Heart left ventricle (tissue), 16 donors: ENCODE data around the gene SLC4A2. TPM values are rescaled to one million over a fixed set of nuclear protein-coding genes. Genes with fewer than 3 reads are reported as not detected.

Experiments used
- ATAC-seq, 4 donors: fragments of 200-7000 bp; cut with Tn5 transposase; one replicate each; pipeline ENCODE4 v1.9.1; 2020 to 2022; ENCODE audit warnings: moderate library complexity in 4 of 4, mild to moderate bottlenecking in 3 of 4, moderate number of reproducible peaks in 1 of 4
- DNase-seq, 5 donors: peaks; one replicate each; pipeline ENCODE4 v3.0.0-alpha.2; 2020
- H3K27ac ChIP-seq, 12 donors: fragments of 200-600 bp; sonication (generic) in 4 of 12; one replicate each; pipeline versions ENCODE4 v1.5.0 to v1.8.0; 2016 to 2022; ENCODE audit warnings: mild to moderate bottlenecking in 2 of 12
- H3K27me3 ChIP-seq, 9 donors: fragments of 200-600 bp; sonication (generic) in 2 of 9; one replicate each; pipeline versions ENCODE4 v1.5.1 to v1.8.0; 2016 to 2022; ENCODE audit warnings: mild to moderate bottlenecking in 3 of 9
- H3K36me3 ChIP-seq, 9 donors: fragments of 200-600 bp; sonication (generic) in 2 of 9; one replicate each; pipeline versions ENCODE4 v1.5.0 to v1.8.0; 2018 to 2022; ENCODE audit warnings: mild to moderate bottlenecking in 2 of 9
- H3K4me1 ChIP-seq, 12 donors: fragments of 200-600 bp; sonication (generic) in 4 of 12; one replicate each; pipeline versions ENCODE4 v1.5.0 to v1.8.0; 2016 to 2022; ENCODE audit warnings: mild to moderate bottlenecking in 3 of 12
- H3K4me3 ChIP-seq, 12 donors: fragments of 200-600 bp; sonication (generic) in 4 of 12; one replicate each; pipeline versions ENCODE4 v1.5.0 to v1.8.0; 2017 to 2022; ENCODE audit warnings: mild to moderate bottlenecking in 9 of 12, moderate library complexity in 4 of 12
- H3K9me3 ChIP-seq, 12 donors: fragments of 200-600 bp; sonication (generic) in 4 of 12; one replicate each; pipeline versions ENCODE4 v1.5.0 to v1.8.0; 2016 to 2022; ENCODE audit warnings: mild to moderate bottlenecking in 1 of 12
- POLR2A ChIP-seq, 2 donors: fragments of 450-650 bp; IDR thresholded peaks; one replicate each; pipeline ENCODE4 v1.6.1; 2017; ENCODE audit warnings: antibody characterized with exemption in 2 of 2, mild to moderate bottlenecking in 2 of 2, moderate library complexity in 2 of 2
- WGBS, 4 donors: extraction: QIAGEN DNeasy Blood & Tissue Kit in 2 of 4; methylation state at CpG; one replicate each; pipeline versions ENCODE4 v1.1.5 to v1.1.7; 2013 to 2018; 5-methylcytosine and 5-hydroxymethylcytosine counted together
- intact Hi-C, 10 donors: fragments of 100-400 bp; cut with DNase I; formaldehyde crosslinking; loops; one replicate each; pipeline versions ENCODE4 v1.11.1 to v1.14.2; 2022
- polyA plus RNA-seq, 2 donors: library from polyadenylated mRNA; stranded (reverse); fragments of 200-250 nt; gene quantifications; one replicate each; pipeline ENCODE4 v1.2.3, GENCODE V29; 2013
- total RNA-seq, 9 donors: library from RNA; depleted of rRNA in 2 of 9; stranded (reverse); fragments of >200 nt in 2 of 9; fragmentation: NEBNext Ultra II Directional in 3 of 9; extraction: Animal tissue kit (Norgen Biotek cat#: 25700) in 3 of 9; gene quantifications; one replicate each; pipeline versions ENCODE4 v1.1.0 to v1.2.4, GENCODE V29; 2016 to 2023
- TF ChIP-seq, protein P1 (sequence below), 12 donors: fragments of 200-600 bp; sonication (generic) in 4 of 12; IDR thresholded peaks; one replicate each; pipeline versions ENCODE4 v1.5.0 to v1.8.0; 2018 to 2022; ENCODE audit warnings: antibody characterized with exemption in 12 of 12, mild to moderate bottlenecking in 5 of 12
- donor health status: ischemic (EF 13 %, LVEDD 7.1; RV severe dilation, severe dysfunction).
- donor health status: healthy with polysubstance abuse.
- donor health status: DM: no; HTN: yes; CAD: no.
- donor health status: DM: no; HTN: no; CAD: no.
- donor health status: ischemic (EF 25% LVEDD 6.9; RV normal size, moderate dysfunction).
- donor health status: ischemic (EF 25% LVEDD 5.7; RV mildly dilated, moderate dysfunction).
- donor health status: healthy.
- donor health status: DM: yes; HTN: yes; CAD: no.
- donor health status: ischemic (EF 35%, LVEDD 5.7; RV mildly dilated, moderate dysfunction).
- donor health status: nonischemic (EF 11% LVEDD 7.7; RV severe dilation, severe dysfunction).
- donor health status: DM: yes; HTN: yes; CAD: no.
- donor health status: PGD.
- donor health status: ischemic (EF 29% LVEDD 5.4; RV normal size, mild dysfunction).
- donor health status: nonischemic (EF 23%, LVEDD 6.1; RV moderate dilation, normal function).

Gene SLC4A2
- total and polyA plus RNA-seq, 11 donors, result 44.1 to 113 (median 68.3) TPM

GRCh38 chr7:151123822-151124464 is 64.6 kb downstream of the SLC4A2 start:
- no peak for TF ChIP-seq POLR2A (IDR thresholded peaks at IDR 0.05)
- TF ChIP-seq, protein P1, sequence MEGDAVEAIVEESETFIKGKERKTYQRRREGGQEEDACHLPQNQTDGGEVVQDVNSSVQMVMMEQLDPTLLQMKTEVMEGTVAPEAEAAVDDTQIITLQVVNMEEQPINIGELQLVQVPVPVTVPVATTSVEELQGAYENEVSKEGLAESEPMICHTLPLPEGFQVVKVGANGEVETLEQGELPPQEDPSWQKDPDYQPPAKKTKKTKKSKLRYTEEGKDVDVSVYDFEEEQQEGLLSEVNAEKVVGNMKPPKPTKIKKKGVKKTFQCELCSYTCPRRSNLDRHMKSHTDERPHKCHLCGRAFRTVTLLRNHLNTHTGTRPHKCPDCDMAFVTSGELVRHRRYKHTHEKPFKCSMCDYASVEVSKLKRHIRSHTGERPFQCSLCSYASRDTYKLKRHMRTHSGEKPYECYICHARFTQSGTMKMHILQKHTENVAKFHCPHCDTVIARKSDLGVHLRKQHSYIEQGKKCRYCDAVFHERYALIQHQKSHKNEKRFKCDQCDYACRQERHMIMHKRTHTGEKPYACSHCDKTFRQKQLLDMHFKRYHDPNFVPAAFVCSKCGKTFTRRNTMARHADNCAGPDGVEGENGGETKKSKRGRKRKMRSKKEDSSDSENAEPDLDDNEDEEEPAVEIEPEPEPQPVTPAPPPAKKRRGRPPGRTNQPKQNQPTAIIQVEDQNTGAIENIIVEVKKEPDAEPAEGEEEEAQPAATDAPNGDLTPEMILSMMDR (IDR thresholded peaks at IDR 0.05), result peak; percentile 96 to 99 (median 98)
- Histone ChIP-seq H3K9me3 (no peaks in the 10 kb centered on the region), H3K36me3 (peaks cover 0 to 76% (median 47%) of the 10 kb centered on the region in 9 donors), H3K27ac (no peak overlapping the region), H3K4me1 (peaks cover 0 to 32% (median 9%) of the 10 kb centered on the region in 12 donors), H3K4me3 (no peak overlapping the region), H3K27me3 (no peaks in the 10 kb centered on the region)
- 46 to 50% (median 48%) methylated on average over 23 to 24 of the region's 24 CpGs for WGBS, 4 donors
- intact Hi-C loops, result loop anchor here (1.0 to 10.0 kb wide), 11 partner anchors 45 to 183 kb away; partner anchors contain the start of gene SMARCD3 (in 7 of the 10)
- ATAC-seq (peak; percentile 57 to 79 (median 74)), DNase-seq (peak; percentile 83 to 90 (median 85))

DNA sequence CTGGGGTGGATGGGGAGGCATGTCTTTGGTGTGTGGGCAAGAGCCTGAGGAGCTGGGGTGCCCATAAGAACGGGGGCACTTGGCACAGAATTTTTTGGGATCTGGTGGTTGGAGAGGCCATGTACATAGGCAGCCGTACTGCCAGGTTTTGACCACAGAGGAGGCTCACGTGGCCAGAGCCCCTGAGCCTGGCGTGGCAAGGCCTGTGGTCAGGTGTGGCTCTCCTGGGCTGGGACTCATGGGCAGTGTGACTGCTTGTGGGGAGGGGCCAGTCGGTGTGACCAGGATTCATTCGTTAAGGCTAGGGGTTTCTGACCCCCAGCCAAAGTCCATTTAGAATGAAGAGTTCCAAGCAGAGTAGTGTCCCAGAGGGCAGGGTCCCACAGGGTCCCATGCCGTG is 65.1 kb downstream of the SLC4A2 start:
- intact Hi-C loops, result loop anchor here (1.0 to 10.0 kb wide), 11 partner anchors 44 to 183 kb away; partner anchors contain the start of gene SMARCD3 (in 7 of the 10)
- Histone ChIP-seq H3K36me3 (peaks cover 0 to 76% (median 45%) of the 10 kb centered on the region in 9 donors), H3K9me3 (no peaks in the 10 kb centered on the region), H3K27me3 (no peaks in the 10 kb centered on the region), H3K4me3 (no peak overlapping the region), H3K27ac (no peak overlapping the region), H3K4me1 (peaks cover 0 to 32% (median 9%) of the 10 kb centered on the region in 12 donors)
- DNase-seq (no peak), ATAC-seq (no peak)
- TF ChIP-seq, protein P1 (IDR thresholded peaks at IDR 0.05), result no peak
- TF ChIP-seq POLR2A (IDR thresholded peaks at IDR 0.05), result no peak
- WGBS, 4 donors, result 87 to 95% (median 89%) methylated on average over 2 to 7 of the region's 7 CpGs

GRCh38 chr7:151124899-151125399 is 65.6 kb downstream of the SLC4A2 start:
- Histone ChIP-seq H3K36me3 (peaks cover 0 to 76% (median 43%) of the 10 kb centered on the region in 9 donors), H3K27ac (peak overlapping the region in 4 of 12 donors; percentile 15 to 57 (median 29)), H3K4me1 (peaks cover 0 to 32% (median 9%) of the 10 kb centered on the region in 12 donors), H3K27me3 (no peaks in the 10 kb centered on the region), H3K9me3 (no peaks in the 10 kb centered on the region), H3K4me3 (peak overlapping the region in 10 of 12 donors; percentile 45 to 63 (median 55))
- WGBS, 4 donors, result 82 to 92% (median 86%) methylated on average over 13 to 14 of the region's 14 CpGs
- intact Hi-C loops, result loop anchor here (1.0 to 10.0 kb wide), 11 partner anchors 44 to 182 kb away; partner anchors contain the start of gene SMARCD3 (in 7 of the 10)
- no peak for TF ChIP-seq POLR2A (IDR thresholded peaks at IDR 0.05)
- TF ChIP-seq, protein P1 (IDR thresholded peaks at IDR 0.05), result no peak
- ATAC-seq, result no peak
- DNase-seq, result no peak

- TF ChIP-seq POLR2A (IDR thresholded peaks at IDR 0.05), result no peak
- TF ChIP-seq, protein P1 (IDR thresholded peaks at IDR 0.05), result peak in 8 of 12 donors; percentile 8 to 53 (median 36)
- H3K36me3 ChIP-seq, result peaks cover 0 to 76% (median 42%) of the 10 kb centered on the region in 9 donors
- intact Hi-C loops, result loop anchor here in 9 of 10 donors (1.0 to 10.0 kb wide), 5 partner anchors 43 to 177 kb away; partner anchors contain the start of gene SMARCD3 (in 4 of the 9)
- H3K27ac ChIP-seq, result peak overlapping the region in 7 of 12 donors; percentile 15 to 62 (median 32)
- H3K27me3 ChIP-seq, result no peaks in the 10 kb centered on the region
- peak overlapping the region; percentile 37 to 63 (median 55) for H3K4me3 ChIP-seq
- ATAC-seq, result peak; percentile 37 to 66 (median 60)
- DNase-seq, result peak in 4 of 5 donors; percentile 53 to 78 (median 62)
- WGBS, 4 donors, result 3 to 19% (median 9%) methylated on average over 18 to 22 of the region's 22 CpGs
- H3K4me1 ChIP-seq, result peaks cover 0 to 32% (median 9%) of the 10 kb centered on the region in 12 donors
- no peaks in the 10 kb centered on the region for H3K9me3 ChIP-seq
Observed at GRCh38 chr7:151125470-151125845, 66.1 kb downstream of the SLC4A2 start.
